ENCODE measurements around the gene DCAF4L1. TPM values are rescaled to one million over a fixed set of nuclear protein-coding genes. Genes with fewer than 3 reads are reported as not detected.

DCAF4L1 gene, protein sequence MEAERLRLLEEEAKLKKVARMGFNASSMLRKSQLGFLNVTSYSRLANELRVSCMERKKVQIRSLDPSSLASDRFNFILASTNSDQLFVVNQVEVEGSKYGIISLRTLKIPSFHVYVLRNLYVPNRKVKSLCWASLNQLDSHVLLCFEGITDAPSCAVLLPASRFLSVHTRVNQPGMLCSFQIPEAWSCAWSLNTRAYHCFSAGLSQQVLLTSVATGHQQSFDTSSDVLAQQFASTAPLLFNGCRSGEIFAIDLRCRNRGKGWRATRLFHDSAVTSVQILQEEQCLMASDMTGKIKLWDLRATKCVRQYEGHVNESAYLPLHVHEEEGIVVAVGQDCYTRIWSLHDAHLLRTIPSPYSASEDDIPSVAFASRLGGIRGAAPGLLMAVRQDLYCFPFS
- 0.31 TPM for total RNA-seq

DNA sequence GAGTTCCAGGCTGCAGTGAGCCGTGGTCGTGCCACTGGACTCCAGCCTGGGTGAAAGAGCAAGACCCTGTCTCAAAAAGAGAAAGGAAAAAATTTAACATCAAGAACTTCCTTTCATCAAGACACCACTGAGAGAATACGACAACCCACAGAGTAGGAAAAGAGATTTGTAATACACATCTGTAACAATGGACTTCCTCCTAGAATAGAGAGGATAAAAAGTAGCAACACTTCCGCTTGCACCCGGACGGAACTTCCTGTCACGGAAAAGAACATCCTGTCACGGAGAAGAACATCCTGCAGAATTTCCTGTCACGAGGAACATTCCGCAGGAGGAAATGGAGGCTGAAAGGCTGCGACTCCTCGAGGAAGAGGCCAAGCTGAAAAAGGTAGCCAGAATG lies at the start of gene DCAF4L1:
DCAF4L1 (plus strand) TSS at position 301 of the 400 bp plus-strand sequence; CDS start at position 338, 37 bp downstream.

DNA sequence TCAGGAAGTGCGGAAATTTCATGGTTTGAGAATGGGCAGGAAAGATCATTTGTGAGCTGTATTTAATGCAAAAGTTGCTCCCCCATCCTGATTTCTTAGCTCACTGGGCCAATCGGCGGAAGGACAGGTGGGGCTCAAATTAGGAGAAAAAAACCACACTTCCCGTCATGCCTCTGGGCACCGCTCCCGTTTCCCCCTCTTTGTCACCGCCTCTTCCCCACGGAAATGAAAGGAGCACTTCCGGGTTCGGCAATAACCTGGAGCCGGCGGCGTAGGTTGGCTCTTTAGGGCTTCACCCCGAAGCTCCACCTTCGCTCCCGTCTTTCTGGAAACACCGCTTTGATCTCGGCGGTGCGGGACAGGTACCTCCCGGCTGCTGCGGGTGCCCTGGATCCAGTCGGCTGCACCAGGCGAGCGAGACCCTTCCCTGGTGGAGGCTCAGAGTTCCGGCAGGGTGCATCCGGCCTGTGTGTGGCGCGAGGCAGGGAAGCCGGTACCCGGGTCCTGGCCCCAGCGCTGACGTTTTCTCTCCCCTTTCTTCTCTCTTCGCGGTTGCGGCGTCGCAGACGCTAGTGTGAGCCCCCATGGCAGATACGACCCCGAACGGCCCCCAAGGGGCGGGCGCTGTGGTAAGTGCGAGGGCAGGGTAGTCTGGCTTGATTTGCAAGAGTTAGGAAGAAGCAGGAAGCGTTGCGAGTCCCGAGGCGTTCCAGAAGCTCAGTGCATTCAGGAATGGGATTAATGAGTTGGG lies 46.5 kb upstream of the DCAF4L1 start, which contains the start of gene TMEM33:
TMEM33 (plus strand) TSS at position 529 of the 751 bp plus-strand sequence; CDS start at position 585, 56 bp downstream.

DNA sequence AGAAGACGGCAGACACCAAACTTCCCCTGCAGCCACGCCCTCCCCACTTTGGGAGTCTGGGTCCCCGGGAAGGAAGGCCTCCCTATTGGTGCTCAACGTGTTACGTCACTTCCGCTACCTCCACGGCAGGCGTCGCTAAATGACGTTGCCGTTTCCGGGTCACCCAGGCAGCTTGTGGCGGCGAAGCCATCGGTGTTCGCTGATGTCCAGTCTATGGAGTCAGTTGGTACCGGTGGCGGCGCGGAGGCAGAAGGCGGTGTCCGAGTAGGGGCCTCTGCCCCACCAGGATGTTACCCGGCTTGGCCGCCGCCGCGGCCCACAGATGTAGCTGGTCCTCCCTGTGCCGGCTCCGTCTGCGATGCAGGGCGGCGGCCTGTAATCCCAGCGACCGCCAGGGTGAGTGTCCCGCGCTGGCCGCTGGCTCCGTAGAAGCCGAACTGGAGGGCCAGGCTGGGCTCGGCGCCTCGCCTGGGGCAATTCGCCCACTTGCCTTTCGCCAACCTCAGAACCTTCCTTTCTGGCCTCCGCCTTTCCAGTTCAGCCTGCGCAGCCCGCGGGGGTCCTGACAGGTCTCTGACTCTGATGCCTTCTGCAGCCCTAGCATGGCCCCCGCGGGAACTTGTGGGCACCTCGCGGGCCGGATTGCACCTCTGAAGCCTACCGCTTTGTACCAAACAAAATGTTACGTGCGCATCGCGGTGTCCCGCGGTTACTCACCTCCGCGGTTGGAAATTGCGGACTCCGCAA lies 9.0 kb downstream of the DCAF4L1 start, which contains the start of gene SLC30A9:
SLC30A9 (plus strand) TSS at position 166 of the 747 bp plus-strand sequence; CDS start at position 288, 122 bp downstream.

Other genes with a start within 250 kb of the DCAF4L1 start
- gene PHOX2B, start 233.0 kb upstream of the DCAF4L1 start, total RNA-seq: not detected
- 58.2 TPM for gene TMEM33, start 46.3 kb upstream of the DCAF4L1 start, total RNA-seq
- gene SLC30A9, start 8.8 kb downstream of the DCAF4L1 start, total RNA-seq: 110 TPM
- 16.9 TPM for gene BEND4, start 170.9 kb downstream of the DCAF4L1 start, total RNA-seq

Data from parietal lobe (tissue), 1 donor.